ENCODE results near the gene SEC14L1.

- TF ChIP-seq CTCF (IDR thresholded peaks at IDR 0.05; ENCODE audit: low read depth, low read length) (no peak), POLR2A (IDR thresholded peaks at IDR 0.05; ENCODE audit: extremely low read depth, insufficient read length) (no peak), MYC (IDR thresholded peaks at IDR 0.05; ENCODE audit: low read depth, low read length) (no peak)
These were observed 71.5 kb downstream of the SEC14L1 start for GRCh38 chr17:77212081-77212832.

Measured in NB4 (cell line).